Panc1 (cell line): ENCODE data around the gene VIM. TPM values are rescaled to one million over a fixed set of nuclear protein-coding genes. Genes with fewer than 3 reads are reported as not detected.

Experiments
- ATAC-seq: fragments of 200-7000 bp; cut with Tn5 transposase; 2 replicates; pipeline ENCODE4 v1.9.1; 2020; ENCODE audit warnings: mild to moderate bottlenecking, moderate library complexity
- BruUV-seq: library from RNA; stranded (reverse); fragments of 400-500 nt; replicated peaks from 2 replicates; lab custom pipeline; 2021; lab: Mats Ljungman, UMichigan
- CTCF ChIA-PET: fragments of 300-600 bp; sonication (Branson Sonifier 250); formaldehyde crosslinking; loops from one replicate; lab custom pipeline; 2022; ENCODE audit warnings: antibody characterized with exemption; lab: Charles Lee
- POLR2A ChIA-PET: fragments of 300-600 bp; sonication (Branson Sonifier 250); formaldehyde crosslinking; loops from one replicate; lab custom pipeline; 2022; ENCODE audit warnings: antibody characterized with exemption; lab: Charles Lee
- DNase-seq: peaks from one replicate; pipeline ENCODE4 v3.0.0-alpha.2; 2010; ENCODE audit warnings: low read depth, low spot score
- H3K27ac ChIP-seq: 2 replicates; pipeline ENCODE4 v1.5.1; 2011; ENCODE audit warnings: mild to moderate bottlenecking, low read length, inconsistent platforms
- H3K27me3 ChIP-seq: fragments of 200-500 bp; sonication (Bioruptor generic); 2 replicates; pipeline ENCODE4 v1.6.0; 2014; ENCODE audit warnings: low read length, inconsistent platforms; ENCODE audit not compliant: control insufficient read depth, insufficient read depth
- H3K36me3 ChIP-seq: fragments of 200-500 bp; sonication (Bioruptor generic); 2 replicates; pipeline ENCODE4 v1.5.1; 2014; ENCODE audit warnings: inconsistent platforms, mild to moderate bottlenecking, low read length, moderate library complexity; ENCODE audit not compliant: control insufficient read depth, insufficient read depth
- H3K4me1 ChIP-seq: 2 replicates; pipeline ENCODE4 v1.5.1; 2011; ENCODE audit warnings: inconsistent platforms, mild to moderate bottlenecking, low read length, moderate library complexity; ENCODE audit not compliant: control insufficient read depth, insufficient read depth
- H3K4me3 ChIP-seq, 2 experiments: 2 replicates each; pipeline ENCODE4 v1.5.1; 2011 to 2012; ENCODE audit warnings: low read depth in 2 of 2, low read length in 2 of 2, mild to moderate bottlenecking in 2 of 2, inconsistent platforms in 1 of 2, moderate library complexity in 1 of 2
- H3K9me3 ChIP-seq: fragments of 200-500 bp; sonication (Bioruptor generic); 2 replicates; pipeline ENCODE4 v1.5.1; 2014; ENCODE audit warnings: low read depth, mild to moderate bottlenecking, inconsistent platforms, low read length, moderate library complexity; ENCODE audit not compliant: control insufficient read depth, insufficient read depth
- POLR2AphosphoS5 ChIP-seq: IDR thresholded peaks from 2 replicates; pipeline ENCODE4 v1.6.1; 2012; ENCODE audit warnings: mild to moderate bottlenecking, low read depth, low read length, moderate library complexity
- SIN3A ChIP-seq: IDR thresholded peaks from 2 replicates; pipeline ENCODE4 v1.6.1; 2012; ENCODE audit warnings: low read depth, mild to moderate bottlenecking, low read length, moderate library complexity, borderline replicate concordance; ENCODE audit not compliant: insufficient read depth
- TCF7L2 ChIP-seq: IDR thresholded peaks from 2 replicates; pipeline ENCODE4 v1.6.1; 2011; ENCODE audit warnings: mild to moderate bottlenecking, low read depth, low read length, inconsistent platforms
- in situ Hi-C: cut with HindIII; loops from 2 replicates; pipeline ENCODE4 v1.10.0; 2016; ENCODE audit warnings: low sequenced_read_pairs, low pct_unique_long_range_greater_than_20kb
- intact Hi-C: fragments of 100-400 bp; cut with micrococcal nuclease; formaldehyde crosslinking; loops from one replicate; pipeline ENCODE4 v1.10.0; 2022; ENCODE audit not compliant: unreplicated experiment
- total RNA-seq: library from RNA; stranded (reverse); gene quantifications from one replicate; pipeline ENCODE4 v1.2.1, GENCODE V29; 2021; ENCODE audit not compliant: unreplicated experiment
- TF ChIP-seq, protein P1 (sequence below), 2 experiments: IDR thresholded peaks; 2 replicates each; pipeline ENCODE4 v1.6.1; 2011 to 2012; ENCODE audit warnings: low read depth in 2 of 2, control low read depth in 1 of 2, low read length in 1 of 2, mild to moderate bottlenecking in 1 of 2, moderate library complexity in 1 of 2; ENCODE audit not compliant: insufficient read depth in 1 of 2
- TF ChIP-seq, protein P2 (sequence below): fragments of 450-650 bp; IDR thresholded peaks from 2 replicates; pipeline ENCODE4 v1.5.1; 2017; ENCODE audit warnings: mild to moderate bottlenecking

Gene VIM
- total RNA-seq, 1 experiment from 2014 or later: 3,436 TPM

DNA sequence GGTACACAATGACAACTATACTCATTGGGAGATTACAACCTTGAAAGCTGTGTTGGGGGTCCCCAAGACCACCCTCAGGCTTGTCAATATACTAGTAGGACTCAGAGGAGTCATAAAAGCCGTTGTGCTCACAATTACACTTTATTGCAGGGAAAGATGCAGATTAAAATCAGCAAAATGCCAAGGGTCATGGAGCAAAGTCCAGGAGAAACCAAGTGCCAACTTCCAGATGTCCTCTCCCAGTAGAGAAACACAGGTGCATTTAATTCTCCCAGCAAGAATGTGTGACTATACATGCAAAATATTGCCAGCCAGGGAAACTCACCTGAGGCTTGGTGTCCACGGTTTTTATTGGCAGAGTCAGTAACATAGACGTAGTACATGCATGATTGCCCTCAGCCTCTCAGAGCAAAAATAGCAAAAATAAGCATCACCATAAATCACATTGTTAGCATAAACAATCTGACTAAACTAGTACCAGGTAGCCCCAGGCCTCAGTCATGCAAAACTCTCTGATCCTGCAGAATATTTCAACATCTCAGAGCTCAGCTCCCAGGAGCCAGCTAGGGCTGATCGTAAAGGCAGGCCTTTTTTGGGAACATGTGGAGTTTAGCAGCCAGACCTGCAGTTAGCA is 50.7 kb downstream of the VIM start:
- in situ Hi-C loops: no loop called here
- ATAC-seq (no peak; the same call in 1 of the 2 replicates), DNase-seq (no peak)
- TF ChIP-seq TCF7L2: peak; percentile 67; the same call in 1 of the 2 replicates
- no peak for TF ChIP-seq POLR2AphosphoS5
- Histone ChIP-seq H3K27me3 (no peaks in the 10 kb centered on the region), H3K9me3 (no peaks in the 10 kb centered on the region; the same call in 1 of the 2 replicates), H3K36me3 (no peaks in the 10 kb centered on the region), H3K4me1 (no peaks in the 10 kb centered on the region), H3K27ac (no peak overlapping the region), H3K4me3 (no peak overlapping the region)
- no TSS peak for BruUV-seq
- POLR2A ChIA-PET: no interaction called here
- intact Hi-C loops: no loop called here
- CTCF ChIA-PET: no interaction called here

DNA sequence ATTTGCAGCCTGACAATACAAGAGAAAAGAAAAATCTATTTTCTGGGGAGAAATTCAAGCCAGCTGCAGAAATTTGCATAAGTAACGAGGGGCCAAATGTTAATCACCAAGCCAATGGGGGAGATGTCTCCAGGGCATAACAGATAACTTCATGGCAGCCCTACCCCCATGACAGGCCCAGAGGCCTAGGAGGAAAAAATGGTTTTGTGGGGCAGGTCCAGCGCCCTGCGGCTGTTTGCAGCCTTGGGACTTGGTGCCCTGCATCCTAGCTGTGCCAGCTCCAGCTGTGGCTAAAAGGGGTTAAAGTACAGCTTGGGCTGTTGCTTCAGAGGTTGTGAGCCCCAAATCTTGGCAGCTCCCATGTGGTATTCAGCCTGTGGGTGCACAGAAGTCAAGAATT is 54.3 kb downstream of the VIM start:
- Histone ChIP-seq H3K27ac (no peak overlapping the region), H3K4me1 (no peaks in the 10 kb centered on the region), H3K9me3 (no peaks in the 10 kb centered on the region; the same call in 1 of the 2 replicates), H3K27me3 (no peaks in the 10 kb centered on the region), H3K36me3 (no peaks in the 10 kb centered on the region), H3K4me3 (no peak overlapping the region)
- DNase-seq (no peak), ATAC-seq (no peak)
- ChIA-PET CTCF (no interaction called here), POLR2A (no interaction called here)
- intact Hi-C loops: no loop called here
- BruUV-seq: no TSS peak
- in situ Hi-C loops: no loop called here
- TF ChIP-seq POLR2AphosphoS5 (no peak), TCF7L2 (no peak), SIN3A (no peak)
- TF ChIP-seq, protein P1, sequence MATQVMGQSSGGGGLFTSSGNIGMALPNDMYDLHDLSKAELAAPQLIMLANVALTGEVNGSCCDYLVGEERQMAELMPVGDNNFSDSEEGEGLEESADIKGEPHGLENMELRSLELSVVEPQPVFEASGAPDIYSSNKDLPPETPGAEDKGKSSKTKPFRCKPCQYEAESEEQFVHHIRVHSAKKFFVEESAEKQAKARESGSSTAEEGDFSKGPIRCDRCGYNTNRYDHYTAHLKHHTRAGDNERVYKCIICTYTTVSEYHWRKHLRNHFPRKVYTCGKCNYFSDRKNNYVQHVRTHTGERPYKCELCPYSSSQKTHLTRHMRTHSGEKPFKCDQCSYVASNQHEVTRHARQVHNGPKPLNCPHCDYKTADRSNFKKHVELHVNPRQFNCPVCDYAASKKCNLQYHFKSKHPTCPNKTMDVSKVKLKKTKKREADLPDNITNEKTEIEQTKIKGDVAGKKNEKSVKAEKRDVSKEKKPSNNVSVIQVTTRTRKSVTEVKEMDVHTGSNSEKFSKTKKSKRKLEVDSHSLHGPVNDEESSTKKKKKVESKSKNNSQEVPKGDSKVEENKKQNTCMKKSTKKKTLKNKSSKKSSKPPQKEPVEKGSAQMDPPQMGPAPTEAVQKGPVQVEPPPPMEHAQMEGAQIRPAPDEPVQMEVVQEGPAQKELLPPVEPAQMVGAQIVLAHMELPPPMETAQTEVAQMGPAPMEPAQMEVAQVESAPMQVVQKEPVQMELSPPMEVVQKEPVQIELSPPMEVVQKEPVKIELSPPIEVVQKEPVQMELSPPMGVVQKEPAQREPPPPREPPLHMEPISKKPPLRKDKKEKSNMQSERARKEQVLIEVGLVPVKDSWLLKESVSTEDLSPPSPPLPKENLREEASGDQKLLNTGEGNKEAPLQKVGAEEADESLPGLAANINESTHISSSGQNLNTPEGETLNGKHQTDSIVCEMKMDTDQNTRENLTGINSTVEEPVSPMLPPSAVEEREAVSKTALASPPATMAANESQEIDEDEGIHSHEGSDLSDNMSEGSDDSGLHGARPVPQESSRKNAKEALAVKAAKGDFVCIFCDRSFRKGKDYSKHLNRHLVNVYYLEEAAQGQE (IDR thresholded peaks at IDR 0.05; ENCODE audit: insufficient read depth in 1 of 2, low read depth in 2 of 2, low read length in 1 of 2): no peak
- TF ChIP-seq, protein P2, sequence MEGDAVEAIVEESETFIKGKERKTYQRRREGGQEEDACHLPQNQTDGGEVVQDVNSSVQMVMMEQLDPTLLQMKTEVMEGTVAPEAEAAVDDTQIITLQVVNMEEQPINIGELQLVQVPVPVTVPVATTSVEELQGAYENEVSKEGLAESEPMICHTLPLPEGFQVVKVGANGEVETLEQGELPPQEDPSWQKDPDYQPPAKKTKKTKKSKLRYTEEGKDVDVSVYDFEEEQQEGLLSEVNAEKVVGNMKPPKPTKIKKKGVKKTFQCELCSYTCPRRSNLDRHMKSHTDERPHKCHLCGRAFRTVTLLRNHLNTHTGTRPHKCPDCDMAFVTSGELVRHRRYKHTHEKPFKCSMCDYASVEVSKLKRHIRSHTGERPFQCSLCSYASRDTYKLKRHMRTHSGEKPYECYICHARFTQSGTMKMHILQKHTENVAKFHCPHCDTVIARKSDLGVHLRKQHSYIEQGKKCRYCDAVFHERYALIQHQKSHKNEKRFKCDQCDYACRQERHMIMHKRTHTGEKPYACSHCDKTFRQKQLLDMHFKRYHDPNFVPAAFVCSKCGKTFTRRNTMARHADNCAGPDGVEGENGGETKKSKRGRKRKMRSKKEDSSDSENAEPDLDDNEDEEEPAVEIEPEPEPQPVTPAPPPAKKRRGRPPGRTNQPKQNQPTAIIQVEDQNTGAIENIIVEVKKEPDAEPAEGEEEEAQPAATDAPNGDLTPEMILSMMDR: no peak
